K562 (cell line): ENCODE data around the gene HMCES. TPM values are rescaled to one million over a fixed set of nuclear protein-coding genes. Genes with fewer than 3 reads are reported as not detected.

ENCODE experiments used
- ATAC-seq: fragments of 200-7000 bp; cut with Tn5 transposase; 3 replicates; pipeline ENCODE4 v1.9.1; 2020; ENCODE audit warnings: moderate library complexity
- BruUV-seq: library from RNA; stranded (reverse); fragments of 400-500 nt; replicated peaks from 2 replicates; lab custom pipeline; 2021; lab: Mats Ljungman, UMichigan
- CTCF ChIA-PET: fragments of 300-600 bp; formaldehyde crosslinking; extraction: SDS; loops from one replicate; lab custom pipeline; 2021; ENCODE audit warnings: low intra/inter-chr PET ratio; lab: Yijun Ruan, JAX
- POLR2A ChIA-PET: fragments of 300-600, 350-650 bp; sonication (Branson Sonifier 250); formaldehyde crosslinking; extraction: SDS; loops from one replicate; lab custom pipeline; 2021; ENCODE audit warnings: antibody characterized with exemption, inconsistent platforms; lab: Yijun Ruan, JAX
- DNase-seq, 4 experiments: peaks; one replicate each; pipeline versions ENCODE4 v3.0.0 to v3.0.0-alpha.2; 2011 to 2018; ENCODE audit warnings: low spot score in 3 of 4, mixed read lengths in 3 of 4; ENCODE audit errors: extremely low read depth in 1 of 4
- FAIRE-seq: peaks from 2 replicates; lab custom pipeline; 2011; peaks lifted over from hg19 to GRCh38; lab: Jason Lieb, UNC
- H2AFZ ChIP-seq: 2 replicates; pipeline ENCODE4 v1.6.0; 2011; ENCODE audit warnings: low read depth, low read length, control low read depth, inconsistent platforms
- H3K27ac ChIP-seq: fragments of 200-600 bp; 3 replicates; pipeline ENCODE4 v1.8.0; 2011; ENCODE audit warnings: low read depth, mild to moderate bottlenecking, control low read depth, inconsistent platforms, low read length, moderate library complexity, mixed read lengths; ENCODE audit errors: extremely low read depth
- H3K27me3 ChIP-seq, 2 experiments: fragments of 300-600 bp in 1 of 2; 2 replicates in 1 of 2; 3 replicates in 1 of 2; pipeline versions ENCODE4 v1.6.0 to v1.8.0; 2011; ENCODE audit warnings: inconsistent platforms in 2 of 2, low read length in 2 of 2, mild to moderate bottlenecking in 1 of 2, mixed read lengths in 1 of 2, moderate library complexity in 1 of 2; ENCODE audit not compliant: control insufficient read depth in 2 of 2, insufficient read depth in 2 of 2
- H3K36me3 ChIP-seq: fragments of 300-600 bp; 3 replicates; pipeline ENCODE4 v1.8.0; 2011; ENCODE audit warnings: mild to moderate bottlenecking, low read length, inconsistent platforms; ENCODE audit not compliant: control insufficient read depth, insufficient read depth
- H3K4me1 ChIP-seq, 2 experiments: fragments of 200-600 bp in 1 of 2; replicated peaks in 1 of 2; 2 replicates in 1 of 2; 3 replicates in 1 of 2; pipeline versions ENCODE4 v1.5.1 to v1.8.0; 2011; ENCODE audit warnings: inconsistent platforms in 2 of 2, low read length in 2 of 2, mild to moderate bottlenecking in 1 of 2, mixed read lengths in 1 of 2, moderate library complexity in 1 of 2; ENCODE audit not compliant: control insufficient read depth in 2 of 2, insufficient read depth in 2 of 2
- H3K4me2 ChIP-seq: 2 replicates; pipeline ENCODE4 v1.6.1; 2011; ENCODE audit warnings: low read length, control low read depth, inconsistent platforms, mixed read lengths; ENCODE audit not compliant: insufficient read depth
- H3K4me3 ChIP-seq: fragments of 200-600 bp; sonication (generic), shearing (Covaris generic); 2 replicates; pipeline ENCODE4 v1.5.1; 2016; ENCODE audit warnings: control low read depth, inconsistent platforms
- H3K79me2 ChIP-seq: fragments of 200-600 bp; 3 replicates; pipeline ENCODE4 v1.8.0; 2011; ENCODE audit warnings: low read length, inconsistent platforms; ENCODE audit not compliant: control insufficient read depth, insufficient read depth
- H3K9ac ChIP-seq, 2 experiments: 2 replicates each; pipeline versions ENCODE4 v1.6.0 to v1.6.1; 2011; ENCODE audit warnings: low read depth in 2 of 2, low read length in 2 of 2, control low read depth in 1 of 2, inconsistent platforms in 1 of 2, mild to moderate bottlenecking in 1 of 2, mixed read lengths in 1 of 2; ENCODE audit not compliant: insufficient read depth in 1 of 2
- H3K9me1 ChIP-seq: one replicate; pipeline ENCODE4 v1.6.0; 2011; ENCODE audit warnings: inconsistent platforms, mild to moderate bottlenecking, low read length, moderate library complexity; ENCODE audit not compliant: control insufficient read depth, insufficient read depth
- H3K9me3 ChIP-seq: replicated peaks from 2 replicates; pipeline ENCODE4 v1.5.1; 2011; ENCODE audit warnings: low read depth, low read length, inconsistent platforms; ENCODE audit not compliant: control insufficient read depth, insufficient read depth
- H4K20me1 ChIP-seq: replicated peaks from 2 replicates; pipeline ENCODE4 v1.6.1; 2011; ENCODE audit warnings: low read length, inconsistent platforms, mixed read lengths; ENCODE audit not compliant: control insufficient read depth, insufficient read depth
- CREBBP ChIP-seq: IDR thresholded peaks from one replicate; pipeline ENCODE4 v1.6.1; 2012; ENCODE audit warnings: low read depth, mild to moderate bottlenecking, control low read depth, inconsistent platforms, low read length
- HDGF ChIP-seq: fragments of 450-650 bp; IDR thresholded peaks from 2 replicates; pipeline ENCODE4 v1.6.1; 2016
- ILK ChIP-seq: fragments of 450-650 bp; IDR thresholded peaks from 2 replicates; pipeline ENCODE4 v1.6.1; 2016; ENCODE audit warnings: missing genetic modification characterization, low read depth, mild to moderate bottlenecking, missing compliant biosample characterization, moderate library complexity, borderline replicate concordance
- RAD21 ChIP-seq, 2 experiments: fragments of 250-450 bp in 1 of 2; fragments of 450-650 bp in 1 of 2; sonication (Bioruptor Pico) in 1 of 2; formaldehyde crosslinking in 1 of 2; IDR thresholded peaks in 1 of 2; conservative IDR thresholded peaks in 1 of 2; 2 replicates each; pipeline versions ENCODE4 v1.4.0 to v1.8.0; 2020 to 2022; ENCODE audit warnings: mild to moderate bottlenecking in 2 of 2, moderate library complexity in 1 of 2
- RFX7 ChIP-seq: fragments of 250-450 bp; sonication (Bioruptor Pico); IDR thresholded peaks from 2 replicates; pipeline ENCODE4 v1.5.1; 2021; ENCODE audit warnings: mild to moderate bottlenecking
- RUNX1 ChIP-seq: sonication (generic); IDR thresholded peaks from 2 replicates; pipeline ENCODE4 v1.6.1; 2016; ENCODE audit warnings: antibody characterized with exemption, low read depth
- SMARCB1 ChIP-seq: IDR thresholded peaks from 2 replicates; pipeline ENCODE4 v1.6.1; 2011; ENCODE audit warnings: improper control_type of control experiment, low read depth; ENCODE audit not compliant: insufficient read length
- YBX1 ChIP-seq: fragments of 450-650 bp; IDR thresholded peaks from 2 replicates; pipeline ENCODE4 v1.7.1; 2016; ENCODE audit warnings: mild to moderate bottlenecking
- YY1 ChIP-seq, 3 experiments: IDR thresholded peaks; 2 replicates each; pipeline ENCODE4 v1.6.1; 2011; ENCODE audit warnings: low read length in 2 of 3, mild to moderate bottlenecking in 2 of 3, moderate library complexity in 2 of 3, borderline replicate concordance in 1 of 3, control low read depth in 1 of 3, low read depth in 1 of 3; ENCODE audit not compliant: insufficient read depth in 3 of 3, insufficient replicate concordance in 2 of 3, control insufficient read depth in 1 of 3, insufficient read length in 1 of 3; ENCODE audit errors: extremely low read depth in 1 of 3
- ZFP36 ChIP-seq: fragments of 150-350 bp; IDR thresholded peaks from 2 replicates; pipeline ENCODE4 v1.6.1; 2018; ENCODE audit warnings: low read length, low read depth; ENCODE audit not compliant: partially characterized antibody
- ZNF174 ChIP-seq: fragments of 250-450 bp; sonication (Bioruptor Pico); IDR thresholded peaks from 2 replicates; pipeline ENCODE4 v1.4.0; 2020; ENCODE audit warnings: mild to moderate bottlenecking
- ZNF561 ChIP-seq: fragments of 450-650 bp; formaldehyde crosslinking; conservative IDR thresholded peaks from 2 replicates; pipeline ENCODE4 v1.4.0; 2020; ENCODE audit warnings: mild to moderate bottlenecking, moderate library complexity
- ZNF584 ChIP-seq: fragments of 200-800 bp; sonication (Bioruptor generic); IDR thresholded peaks from 2 replicates; pipeline ENCODE4 v1.6.1; 2016; ENCODE audit warnings: low read depth, mild to moderate bottlenecking, missing genetic modification characterization, missing compliant biosample characterization
- ZNF830 ChIP-seq: fragments of 250-450 bp; sonication (Bioruptor Pico); IDR thresholded peaks from 2 replicates; pipeline ENCODE4 v1.5.0; 2021; ENCODE audit warnings: mild to moderate bottlenecking
- WGBS: fragments of 100-300 bp; shearing (Covaris generic); methylation state at CpG from one replicate; pipeline ENCODE4 v1.1.6; 2016; ENCODE audit warnings: low coverage, mixed read lengths; ENCODE audit not compliant: insufficient coverage; ENCODE audit errors: missing lambda C conversion rate; 5-methylcytosine and 5-hydroxymethylcytosine counted together
- in situ Hi-C: fragments of 300-500 bp; cut with MboI; formaldehyde crosslinking; loops from 4 replicates; pipeline ENCODE4 v1.15.0; 2018; ENCODE audit warnings: inconsistent platforms, mixed read lengths
- intact Hi-C: fragments of 100-400 bp; cut with micrococcal nuclease; formaldehyde crosslinking; loops from 2 replicates; pipeline ENCODE4 v1.14.2; 2022
- polyA plus RNA-seq, 8 experiments: library from polyadenylated mRNA; depleted of rRNA in 4 of 8; stranded (reverse) in 5 of 8; unstranded in 3 of 8; fragments of >200 nt; fragmentation: Nextera tagmentation in 2 of 8; fragmentation: Illumina TruSeq in 1 of 8; extraction: Ambion mirVana in 2 of 8; extraction: Trizol in 1 of 8; gene quantifications; 2 replicates each; pipeline versions ENCODE4 v1.2.1 to v1.2.3, GENCODE V29; 2011 to 2014; ENCODE audit warnings: inconsistent platforms in 1 of 8, missing spikeins in 1 of 8
- total RNA-seq, 7 experiments: library from RNA; depleted of rRNA in 6 of 7; stranded (reverse); fragments of >200 nt in 6 of 7; fragmentation: Illumina TruSeq in 2 of 7; extraction: Trizol in 2 of 7; gene quantifications; 2 replicates each; pipeline versions ENCODE4 v1.2.1 to v1.2.3, GENCODE V29; 2011 to 2021; ENCODE audit warnings: low replicate concordance in 1 of 7
- TF ChIP-seq, protein P1 (sequence below): sonication (generic); formaldehyde crosslinking; IDR thresholded peaks from 2 replicates; pipeline ENCODE4 v1.8.1; 2023; ENCODE audit warnings: missing genetic modification reagents, mild to moderate bottlenecking, borderline replicate concordance
- TF ChIP-seq, protein P2 (sequence below): sonication (generic); formaldehyde crosslinking; IDR thresholded peaks from 2 replicates; pipeline ENCODE4 v1.8.0; 2022; ENCODE audit warnings: missing genetic modification reagents, mild to moderate bottlenecking, borderline replicate concordance

Gene HMCES
- total and polyA plus RNA-seq, 9 of the 15 experiments (the other 6 are each of a cell fraction or from before 2014, with no cell fraction given), result 18.8 to 45.3 (median 24.8) TPM

DNA sequence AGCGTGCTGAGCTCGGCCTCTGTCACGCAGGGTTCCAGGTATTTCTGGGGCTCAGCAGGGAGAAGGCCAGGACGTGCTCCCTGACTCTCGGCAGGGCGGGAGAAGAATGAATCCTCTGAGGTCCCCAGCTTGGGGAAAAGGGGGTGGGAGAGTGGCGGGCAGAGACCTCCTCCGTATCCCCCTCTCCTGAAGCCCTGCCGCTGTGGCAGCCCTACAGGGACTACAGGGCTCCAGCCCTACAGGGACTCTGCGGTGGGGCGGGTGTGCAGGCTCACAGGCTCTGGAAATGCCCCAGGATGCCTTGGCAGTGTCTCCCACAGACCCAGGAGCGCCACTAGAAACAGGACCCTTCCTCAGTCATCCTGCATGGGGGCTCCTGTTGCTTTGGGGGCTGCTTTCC, 46.2 kb downstream of the HMCES start:
- Histone ChIP-seq H3K9me3 (no peaks in the 10 kb centered on the region), H3K27me3 (no peaks in the 10 kb centered on the region), H2AFZ (no peak overlapping the region), H3K9me1 (no peaks in the 10 kb centered on the region), H3K27ac (no peak overlapping the region), H3K9ac (no peak overlapping the region), H4K20me1 (no peaks in the 10 kb centered on the region), H3K4me3 (no peak overlapping the region), H3K36me3 (no peaks in the 10 kb centered on the region)
- ChIA-PET CTCF (no interaction called here), POLR2A (interaction anchor here (3.4 kb wide), 1 partner anchor 9 kb away, joined by 20 read pairs; a partner anchor contains a TSS)
- DNase-seq (no peak), ATAC-seq (no peak)
- TF ChIP-seq ZNF830, result no peak
- no peak for TF ChIP-seq SMARCB1
- no peak for TF ChIP-seq YY1 (IDR thresholded peaks at IDR 0.05; ENCODE audit: borderline replicate concordance in 1 of 3, control insufficient read depth in 1 of 3, extremely low read depth in 1 of 3, insufficient read depth in 3 of 3, insufficient read length in 1 of 3, insufficient replicate concordance in 2 of 3, low read depth in 1 of 3, low read length in 2 of 3)
- TF ChIP-seq ZNF584 (CRISPR knock-in tag), result no peak
- no peak for TF ChIP-seq ZFP36
- TF ChIP-seq ILK (tag), result no peak
- TF ChIP-seq, protein P1, sequence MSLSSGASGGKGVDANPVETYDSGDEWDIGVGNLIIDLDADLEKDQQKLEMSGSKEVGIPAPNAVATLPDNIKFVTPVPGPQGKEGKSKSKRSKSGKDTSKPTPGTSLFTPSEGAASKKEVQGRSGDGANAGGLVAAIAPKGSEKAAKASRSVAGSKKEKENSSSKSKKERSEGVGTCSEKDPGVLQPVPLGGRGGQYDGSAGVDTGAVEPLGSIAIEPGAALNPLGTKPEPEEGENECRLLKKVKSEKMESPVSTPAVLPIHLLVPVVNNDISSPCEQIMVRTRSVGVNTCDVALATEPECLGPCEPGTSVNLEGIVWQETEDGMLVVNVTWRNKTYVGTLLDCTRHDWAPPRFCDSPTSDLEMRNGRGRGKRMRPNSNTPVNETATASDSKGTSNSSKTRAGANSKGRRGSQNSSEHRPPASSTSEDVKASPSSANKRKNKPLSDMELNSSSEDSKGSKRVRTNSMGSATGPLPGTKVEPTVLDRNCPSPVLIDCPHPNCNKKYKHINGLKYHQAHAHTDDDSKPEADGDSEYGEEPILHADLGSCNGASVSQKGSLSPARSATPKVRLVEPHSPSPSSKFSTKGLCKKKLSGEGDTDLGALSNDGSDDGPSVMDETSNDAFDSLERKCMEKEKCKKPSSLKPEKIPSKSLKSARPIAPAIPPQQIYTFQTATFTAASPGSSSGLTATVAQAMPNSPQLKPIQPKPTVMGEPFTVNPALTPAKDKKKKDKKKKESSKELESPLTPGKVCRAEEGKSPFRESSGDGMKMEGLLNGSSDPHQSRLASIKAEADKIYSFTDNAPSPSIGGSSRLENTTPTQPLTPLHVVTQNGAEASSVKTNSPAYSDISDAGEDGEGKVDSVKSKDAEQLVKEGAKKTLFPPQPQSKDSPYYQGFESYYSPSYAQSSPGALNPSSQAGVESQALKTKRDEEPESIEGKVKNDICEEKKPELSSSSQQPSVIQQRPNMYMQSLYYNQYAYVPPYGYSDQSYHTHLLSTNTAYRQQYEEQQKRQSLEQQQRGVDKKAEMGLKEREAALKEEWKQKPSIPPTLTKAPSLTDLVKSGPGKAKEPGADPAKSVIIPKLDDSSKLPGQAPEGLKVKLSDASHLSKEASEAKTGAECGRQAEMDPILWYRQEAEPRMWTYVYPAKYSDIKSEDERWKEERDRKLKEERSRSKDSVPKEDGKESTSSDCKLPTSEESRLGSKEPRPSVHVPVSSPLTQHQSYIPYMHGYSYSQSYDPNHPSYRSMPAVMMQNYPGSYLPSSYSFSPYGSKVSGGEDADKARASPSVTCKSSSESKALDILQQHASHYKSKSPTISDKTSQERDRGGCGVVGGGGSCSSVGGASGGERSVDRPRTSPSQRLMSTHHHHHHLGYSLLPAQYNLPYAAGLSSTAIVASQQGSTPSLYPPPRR (CRISPR knock-in tag), result no peak
- no peak for TF ChIP-seq RAD21 (CRISPR knock-in tag; conservative IDR thresholded peaks at IDR 0.05 in 1 of 2, IDR thresholded peaks at IDR 0.05 in 1 of 2)
- no peak for TF ChIP-seq ZNF174 (CRISPR knock-in tag)
- no peak for TF ChIP-seq RUNX1
- TF ChIP-seq HDGF, result no peak
- TF ChIP-seq YBX1, result no peak
- no peak for TF ChIP-seq RFX7 (CRISPR knock-in tag)
- TF ChIP-seq CREBBP, result no peak
- TF ChIP-seq, protein P2, sequence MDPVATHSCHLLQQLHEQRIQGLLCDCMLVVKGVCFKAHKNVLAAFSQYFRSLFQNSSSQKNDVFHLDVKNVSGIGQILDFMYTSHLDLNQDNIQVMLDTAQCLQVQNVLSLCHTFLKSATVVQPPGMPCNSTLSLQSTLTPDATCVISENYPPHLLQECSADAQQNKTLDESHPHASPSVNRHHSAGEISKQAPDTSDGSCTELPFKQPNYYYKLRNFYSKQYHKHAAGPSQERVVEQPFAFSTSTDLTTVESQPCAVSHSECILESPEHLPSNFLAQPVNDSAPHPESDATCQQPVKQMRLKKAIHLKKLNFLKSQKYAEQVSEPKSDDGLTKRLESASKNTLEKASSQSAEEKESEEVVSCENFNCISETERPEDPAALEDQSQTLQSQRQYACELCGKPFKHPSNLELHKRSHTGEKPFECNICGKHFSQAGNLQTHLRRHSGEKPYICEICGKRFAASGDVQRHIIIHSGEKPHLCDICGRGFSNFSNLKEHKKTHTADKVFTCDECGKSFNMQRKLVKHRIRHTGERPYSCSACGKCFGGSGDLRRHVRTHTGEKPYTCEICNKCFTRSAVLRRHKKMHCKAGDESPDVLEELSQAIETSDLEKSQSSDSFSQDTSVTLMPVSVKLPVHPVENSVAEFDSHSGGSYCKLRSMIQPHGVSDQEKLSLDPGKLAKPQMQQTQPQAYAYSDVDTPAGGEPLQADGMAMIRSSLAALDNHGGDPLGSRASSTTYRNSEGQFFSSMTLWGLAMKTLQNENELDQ (CRISPR knock-in tag), result no peak
- TF ChIP-seq ZNF561 (CRISPR knock-in tag), result no peak
- TF ChIP-seq, all 486 proteins: peak for 0
- Histone ChIP-seq H3K4me1 (peaks cover 4 to 20% of the 10 kb centered on the region in 2 experiments; a peak in 4 of 5 replicates), H3K4me2 (no peak overlapping the region), H3K79me2 (no peaks in the 10 kb centered on the region)
- intact Hi-C loops, result loop anchor here (5.0 to 10.0 kb wide), 2 partner anchors 90 to 112 kb away; partner anchors contain the start of gene MBD4
- WGBS, result 67% methylated on average over 7 of the region's 12 CpGs
- in situ Hi-C loops, result no loop called here
- FAIRE-seq, result no peak
- BruUV-seq, result no TSS peak
